Measurements from ENCODE around the gene FBRSL1.
"Not testable (repeated sequence)": the region's sequence is repeated elsewhere in the genome, so short reads cannot be mapped to it uniquely, and the experiment has no call there.

The FBRSL1 gene

GRCh38 chr12:132454193-132454932 is 35.6 kb upstream of the FBRSL1 start:
- no peak for DNase-seq

- no peak for DNase-seq
These were observed 35.0 kb upstream of the FBRSL1 start for GRCh38 chr12:132454933-132455418.

GRCh38 chr12:132455565-132455964 is 34.4 kb upstream of the FBRSL1 start:
- no peak for DNase-seq

GRCh38 chr12:132456186-132456943 is 33.6 kb upstream of the FBRSL1 start:
- no peak for DNase-seq

- DNase-seq = no peak
These were observed 32.9 kb upstream of the FBRSL1 start for GRCh38 chr12:132456944-132457495.

- no peak for DNase-seq
These were observed 31.5 kb upstream of the FBRSL1 start for GRCh38 chr12:132458441-132458840.

GRCh38 chr12:132458846-132459641 is 30.9 kb upstream of the FBRSL1 start:
- DNase-seq = no peak

GRCh38 chr12:132460571-132460970 is 29.4 kb upstream of the FBRSL1 start:
- DNase-seq = no peak

GRCh38 chr12:132461526-132461925 is 28.4 kb upstream of the FBRSL1 start:
- DNase-seq = no peak

- no peak for DNase-seq
These were observed 27.2 kb upstream of the FBRSL1 start for GRCh38 chr12:132462788-132463187.

- not testable (repeated sequence) for DNase-seq
These were observed 26.5 kb upstream of the FBRSL1 start for GRCh38 chr12:132463284-132463924.

GRCh38 chr12:132464304-132464703 is 25.6 kb upstream of the FBRSL1 start:
- DNase-seq = not testable (repeated sequence)

GRCh38 chr12:132464820-132465219 is 25.1 kb upstream of the FBRSL1 start:
- no peak for DNase-seq

GRCh38 chr12:132465269-132466190 is 24.4 kb upstream of the FBRSL1 start:
- no peak for DNase-seq

GRCh38 chr12:132466241-132467201 is 23.4 kb upstream of the FBRSL1 start:
- no peak for DNase-seq

GRCh38 chr12:132467511-132467910 is 22.4 kb upstream of the FBRSL1 start:
- DNase-seq = no peak

- DNase-seq = no peak
These were observed 20.5 kb upstream of the FBRSL1 start for GRCh38 chr12:132469423-132469822.

- DNase-seq = no peak
These were observed 19.6 kb upstream of the FBRSL1 start for GRCh38 chr12:132470397-132470796.

GRCh38 chr12:132471011-132471857 is 18.7 kb upstream of the FBRSL1 start:
- DNase-seq = no peak

All from activated naive CD4-positive, alpha-beta T cell treated with Interleukin-2 at 50 U/mL for 16 hours (primary cell).